ENCODE data around the gene MAST2. TPM values are rescaled to one million over a fixed set of nuclear protein-coding genes. Genes with fewer than 3 reads are reported as not detected.
A peak's percentile ranks its signal among the peaks of the same experiment; 100 is the strongest.

The MAST2 gene
- total RNA-seq, 1 experiment from 2014 or later, result 52.8 TPM

DNA sequence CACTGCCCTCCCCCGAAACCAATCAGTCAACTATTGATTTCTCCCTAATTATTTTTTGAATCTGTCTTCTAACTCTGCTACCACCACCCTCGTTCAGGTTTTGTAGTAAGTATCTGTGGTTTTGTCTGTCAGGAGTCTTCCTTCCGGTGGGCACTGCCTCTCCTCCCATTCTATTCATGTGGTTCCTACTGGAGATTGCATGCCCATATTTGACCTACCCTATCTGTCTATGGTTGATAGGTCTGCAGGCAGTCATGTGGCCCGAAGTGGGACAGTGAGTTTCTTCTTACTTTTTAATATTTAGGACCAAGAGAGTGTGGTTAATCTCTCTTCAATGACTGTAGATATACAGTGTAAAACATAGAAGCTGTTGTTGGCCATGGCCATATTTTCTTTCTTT is 17.8 kb upstream of the MAST2 start:
- H3K9me2 ChIP-seq (replicated peaks; ENCODE audit: insufficient read depth, low read length), result no peaks in the 10 kb centered on the region
- peaks cover 2% of the 10 kb centered on the region; the same call in 1 of the 2 replicates for H3K4me1 ChIP-seq (ENCODE audit: low read length)
- H4K20me1 ChIP-seq (ENCODE audit: insufficient read depth, low read depth, low read length), result no peaks in the 10 kb centered on the region
- H3K27me3 ChIP-seq (ENCODE audit: low read length), result no peaks in the 10 kb centered on the region
- no peaks in the 10 kb centered on the region for H3K79me2 ChIP-seq (ENCODE audit: low read length)
- H3K27ac ChIP-seq (ENCODE audit: low read length), result no peak overlapping the region
- no peak overlapping the region for H3K4me3 ChIP-seq (ENCODE audit: low read length)
- H3K9ac ChIP-seq (ENCODE audit: low read length), result no peak overlapping the region
- peak overlapping the region; percentile 49; the same call in 1 of the 2 replicates for H2AFZ ChIP-seq (ENCODE audit: low read length)
- no peaks in the 10 kb centered on the region for H3K9me3 ChIP-seq (ENCODE audit: low read length)
- DNase-seq, result no peak
- no peaks in the 10 kb centered on the region for H3K36me3 ChIP-seq (ENCODE audit: insufficient read depth, low read length)
- no peak overlapping the region for H3K4me2 ChIP-seq (ENCODE audit: low read depth, low read length, poor library complexity, severe bottlenecking)

DNA sequence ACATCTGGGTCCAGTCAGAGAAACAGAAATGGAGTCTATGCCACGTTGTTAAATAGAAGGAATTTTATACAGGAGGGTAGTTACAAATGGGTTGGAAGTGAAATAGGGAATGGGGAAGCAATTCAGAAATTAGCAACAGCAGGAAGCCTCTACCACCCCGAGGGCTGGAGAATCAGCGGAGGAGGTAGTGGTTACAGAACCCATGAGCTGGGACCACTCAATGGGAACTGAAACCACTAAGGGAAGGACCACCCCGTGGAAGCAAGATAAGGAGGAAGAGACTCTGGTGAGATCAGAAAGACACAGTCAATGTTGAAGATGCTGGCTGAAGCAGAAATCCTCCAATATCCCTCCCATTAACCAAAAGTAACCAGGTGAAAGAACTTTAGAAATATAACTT is 15.5 kb upstream of the MAST2 start:
- no peak for DNase-seq

DNA sequence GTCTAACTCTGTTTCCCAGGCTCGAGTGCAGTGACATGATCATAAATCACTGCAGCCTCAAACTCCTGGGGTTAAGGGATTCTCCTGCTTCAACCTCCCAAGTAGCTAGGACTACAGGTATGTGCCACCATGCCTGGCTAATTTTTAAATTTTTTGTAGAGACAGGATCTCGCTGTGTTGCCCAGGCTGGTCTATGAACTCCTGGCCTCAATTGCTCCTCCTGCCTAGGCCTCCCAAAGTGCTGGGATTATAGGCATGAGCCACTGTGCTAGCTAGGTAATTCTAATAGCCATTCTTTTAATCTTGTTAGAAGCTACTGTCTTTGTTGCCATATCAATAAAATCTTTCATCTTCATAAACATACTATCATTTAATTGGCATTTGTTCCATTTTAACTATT is 13.8 kb upstream of the MAST2 start:
- H3K27me3 ChIP-seq (ENCODE audit: low read length), result no peaks in the 10 kb centered on the region
- H3K4me1 ChIP-seq (ENCODE audit: low read length), result peaks cover 25% of the 10 kb centered on the region
- H3K4me3 ChIP-seq (ENCODE audit: low read length), result no peak overlapping the region
- no peak for DNase-seq
- no peaks in the 10 kb centered on the region for H3K9me3 ChIP-seq (ENCODE audit: low read length)
- no peak overlapping the region for H3K4me2 ChIP-seq (ENCODE audit: low read depth, low read length, poor library complexity, severe bottlenecking)
- no peaks in the 10 kb centered on the region for H4K20me1 ChIP-seq (ENCODE audit: insufficient read depth, low read depth, low read length)
- H3K36me3 ChIP-seq (ENCODE audit: insufficient read depth, low read length), result no peaks in the 10 kb centered on the region
- no peaks in the 10 kb centered on the region for H3K9me2 ChIP-seq (replicated peaks; ENCODE audit: insufficient read depth, low read length)
- H2AFZ ChIP-seq (ENCODE audit: low read length), result no peak overlapping the region
- H3K9ac ChIP-seq (ENCODE audit: low read length), result no peak overlapping the region
- no peaks in the 10 kb centered on the region for H3K79me2 ChIP-seq (ENCODE audit: low read length)
- no peak overlapping the region for H3K27ac ChIP-seq (ENCODE audit: low read length)

More for the DNA sequence above, 15.5 kb upstream of the MAST2 start:
- Histone ChIP-seq H4K20me1 (ENCODE audit: insufficient read depth, low read depth, low read length) (no peaks in the 10 kb centered on the region), H3K27me3 (ENCODE audit: low read length) (no peaks in the 10 kb centered on the region), H3K9me3 (ENCODE audit: low read length) (no peaks in the 10 kb centered on the region), H2AFZ (ENCODE audit: low read length) (no peak overlapping the region), H3K79me2 (ENCODE audit: low read length) (no peaks in the 10 kb centered on the region), H3K4me3 (ENCODE audit: low read length) (no peak overlapping the region), H3K9ac (ENCODE audit: low read length) (no peak overlapping the region), H3K36me3 (ENCODE audit: insufficient read depth, low read length) (no peaks in the 10 kb centered on the region), H3K4me2 (ENCODE audit: low read depth, low read length, poor library complexity, severe bottlenecking) (no peak overlapping the region), H3K4me1 (ENCODE audit: low read length) (peaks cover 13% of the 10 kb centered on the region), H3K27ac (ENCODE audit: low read length) (no peak overlapping the region), H3K9me2 (replicated peaks; ENCODE audit: insufficient read depth, low read length) (no peaks in the 10 kb centered on the region)

DNA sequence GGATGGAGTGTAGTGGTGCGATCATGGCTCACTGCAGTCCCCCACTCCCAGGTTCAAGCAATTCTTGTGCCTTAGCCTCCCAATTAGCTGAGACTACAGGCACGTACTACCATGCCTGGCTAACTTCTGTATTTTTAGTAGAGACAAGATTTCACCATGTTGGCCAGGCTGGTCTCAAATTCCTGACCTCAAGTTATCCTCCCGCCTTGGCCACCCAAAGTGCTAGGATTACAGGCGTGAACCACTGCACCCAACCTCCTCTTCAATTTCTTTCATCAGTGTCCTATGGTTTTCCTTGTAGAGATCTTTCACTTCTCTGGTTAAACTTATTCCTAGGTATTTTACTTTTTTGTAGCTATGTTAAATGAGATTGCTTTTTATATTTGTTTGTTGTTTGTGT is 10.7 kb upstream of the MAST2 start:
- Histone ChIP-seq H3K79me2 (ENCODE audit: low read length) (no peaks in the 10 kb centered on the region), H3K27ac (ENCODE audit: low read length) (no peak overlapping the region), H3K4me3 (ENCODE audit: low read length) (no peak overlapping the region), H3K27me3 (ENCODE audit: low read length) (no peaks in the 10 kb centered on the region), H3K4me1 (ENCODE audit: low read length) (peaks cover 29% of the 10 kb centered on the region), H3K9me2 (replicated peaks; ENCODE audit: insufficient read depth, low read length) (no peaks in the 10 kb centered on the region), H2AFZ (ENCODE audit: low read length) (no peak overlapping the region; the same call in 1 of the 2 replicates), H3K4me2 (ENCODE audit: low read depth, low read length, poor library complexity, severe bottlenecking) (no peak overlapping the region), H3K9ac (ENCODE audit: low read length) (no peak overlapping the region), H3K36me3 (ENCODE audit: insufficient read depth, low read length) (no peaks in the 10 kb centered on the region), H4K20me1 (ENCODE audit: insufficient read depth, low read depth, low read length) (no peaks in the 10 kb centered on the region), H3K9me3 (ENCODE audit: low read length) (no peaks in the 10 kb centered on the region)
- no peak for DNase-seq

DNA sequence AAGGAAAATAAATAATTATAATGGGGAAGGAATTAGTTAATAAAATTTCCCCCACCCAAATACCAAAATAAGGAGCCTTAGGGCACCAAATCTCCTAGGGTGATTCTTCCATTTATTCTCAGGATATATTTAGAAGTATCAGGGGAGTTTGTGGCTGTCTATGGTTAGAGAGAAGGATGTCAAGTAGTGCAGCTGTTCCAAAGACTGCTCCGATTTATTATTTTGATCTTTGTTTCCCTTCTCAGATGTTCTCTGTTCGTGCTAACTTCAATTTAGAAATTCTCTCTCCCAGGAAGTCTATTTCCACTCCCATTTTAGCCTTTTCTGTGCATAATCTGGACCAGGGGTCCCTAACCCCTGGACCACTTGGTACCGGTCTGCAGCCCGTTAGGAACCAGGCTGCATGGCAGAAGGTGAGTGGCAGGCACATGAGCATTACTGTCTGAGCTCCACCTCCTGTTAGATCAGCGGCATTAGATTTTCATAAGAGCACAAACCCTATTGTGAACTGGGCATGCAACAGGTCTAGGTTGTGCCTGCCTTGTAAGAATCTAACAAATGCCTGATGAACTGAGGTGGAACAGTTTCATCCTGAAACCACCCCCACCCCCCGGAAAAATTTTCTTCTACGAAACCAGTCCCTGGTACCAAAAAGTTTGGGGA is 9.3 kb upstream of the MAST2 start:
- H3K9me2 ChIP-seq (replicated peaks; ENCODE audit: insufficient read depth, low read length), result no peaks in the 10 kb centered on the region
- H3K4me1 ChIP-seq (ENCODE audit: low read length), result peaks cover 29% of the 10 kb centered on the region
- no peaks in the 10 kb centered on the region for H3K36me3 ChIP-seq (ENCODE audit: insufficient read depth, low read length)
- H3K27ac ChIP-seq (ENCODE audit: low read length), result no peak overlapping the region
- no peaks in the 10 kb centered on the region for H3K79me2 ChIP-seq (ENCODE audit: low read length)
- no peaks in the 10 kb centered on the region for H3K27me3 ChIP-seq (ENCODE audit: low read length)
- peak overlapping the region; percentile 61 for H3K4me3 ChIP-seq (ENCODE audit: low read length)
- H2AFZ ChIP-seq (ENCODE audit: low read length), result peak overlapping the region; percentile 95
- DNase-seq, result peak; percentile 82
- H4K20me1 ChIP-seq (ENCODE audit: insufficient read depth, low read depth, low read length), result no peaks in the 10 kb centered on the region
- H3K9ac ChIP-seq (ENCODE audit: low read length), result peak overlapping the region; percentile 64
- H3K9me3 ChIP-seq (ENCODE audit: low read length), result no peaks in the 10 kb centered on the region
- peak overlapping the region; percentile 80 for H3K4me2 ChIP-seq (ENCODE audit: low read depth, low read length, poor library complexity, severe bottlenecking)

DNA sequence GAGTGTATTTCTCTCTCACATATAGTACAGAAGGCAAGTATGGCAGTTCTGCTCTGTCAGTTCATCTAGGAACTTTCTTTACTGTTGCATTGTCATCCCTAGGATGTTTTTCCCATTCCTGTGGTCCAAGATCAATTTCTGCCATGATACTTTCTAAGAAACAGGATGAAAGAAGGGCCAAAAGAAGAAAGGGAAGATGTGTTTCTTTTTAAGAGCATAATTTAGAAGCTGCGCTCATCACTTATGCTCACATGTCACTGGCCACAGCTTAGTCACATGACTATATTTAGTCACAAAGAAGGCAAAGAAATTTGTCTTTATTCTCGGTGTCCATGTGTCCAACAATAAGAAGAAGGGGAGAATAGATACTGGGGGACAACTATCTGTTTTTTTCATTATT is 7.0 kb upstream of the MAST2 start:
- H3K9me2 ChIP-seq (replicated peaks; ENCODE audit: insufficient read depth, low read length), result no peaks in the 10 kb centered on the region
- H3K79me2 ChIP-seq (ENCODE audit: low read length), result no peaks in the 10 kb centered on the region
- no peaks in the 10 kb centered on the region for H3K9me3 ChIP-seq (ENCODE audit: low read length)
- no peaks in the 10 kb centered on the region for H3K27me3 ChIP-seq (ENCODE audit: low read length)
- no peaks in the 10 kb centered on the region for H4K20me1 ChIP-seq (ENCODE audit: insufficient read depth, low read depth, low read length)
- no peak overlapping the region for H3K4me2 ChIP-seq (ENCODE audit: low read depth, low read length, poor library complexity, severe bottlenecking)
- H3K4me1 ChIP-seq (ENCODE audit: low read length), result peaks cover 24% of the 10 kb centered on the region
- no peak overlapping the region for H3K9ac ChIP-seq (ENCODE audit: low read length)
- H3K27ac ChIP-seq (ENCODE audit: low read length), result no peak overlapping the region
- no peak overlapping the region for H3K4me3 ChIP-seq (ENCODE audit: low read length)
- peak overlapping the region; percentile 47; the same call in 1 of the 2 replicates for H2AFZ ChIP-seq (ENCODE audit: low read length)
- H3K36me3 ChIP-seq (ENCODE audit: insufficient read depth, low read length), result no peaks in the 10 kb centered on the region
- DNase-seq, result peak; percentile 49

DNA sequence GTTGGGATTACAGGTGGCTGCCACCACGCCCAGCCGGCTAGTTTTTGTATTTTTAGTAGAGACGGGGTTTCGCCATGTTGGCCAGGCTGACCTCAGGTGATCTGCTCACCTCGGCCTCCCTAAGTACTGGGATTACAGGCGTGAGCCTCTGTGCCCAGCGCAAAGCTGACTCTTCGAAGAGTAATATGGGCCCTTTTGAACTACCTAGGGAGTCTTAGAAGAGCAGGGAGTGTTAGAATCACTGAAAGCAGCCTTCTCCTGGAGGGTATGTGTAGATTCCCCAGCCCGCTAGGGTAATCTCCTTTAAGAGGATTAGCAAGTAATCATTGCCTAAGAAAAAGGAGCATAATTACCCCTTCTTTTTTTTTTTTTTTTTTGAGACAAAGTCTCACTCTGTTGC is 6.5 kb upstream of the MAST2 start:
- no peak overlapping the region for H2AFZ ChIP-seq (ENCODE audit: low read length)
- H3K9me3 ChIP-seq (ENCODE audit: low read length), result no peaks in the 10 kb centered on the region
- no peak overlapping the region for H3K27ac ChIP-seq (ENCODE audit: low read length)
- H4K20me1 ChIP-seq (ENCODE audit: insufficient read depth, low read depth, low read length), result no peaks in the 10 kb centered on the region
- no peak for DNase-seq
- H3K27me3 ChIP-seq (ENCODE audit: low read length), result no peaks in the 10 kb centered on the region
- peaks cover 20% of the 10 kb centered on the region for H3K4me1 ChIP-seq (ENCODE audit: low read length)
- H3K36me3 ChIP-seq (ENCODE audit: insufficient read depth, low read length), result no peaks in the 10 kb centered on the region
- H3K9me2 ChIP-seq (replicated peaks; ENCODE audit: insufficient read depth, low read length), result no peaks in the 10 kb centered on the region
- no peak overlapping the region for H3K4me3 ChIP-seq (ENCODE audit: low read length)
- no peak overlapping the region for H3K4me2 ChIP-seq (ENCODE audit: low read depth, low read length, poor library complexity, severe bottlenecking)
- no peaks in the 10 kb centered on the region for H3K79me2 ChIP-seq (ENCODE audit: low read length)
- no peak overlapping the region for H3K9ac ChIP-seq (ENCODE audit: low read length)

DNA sequence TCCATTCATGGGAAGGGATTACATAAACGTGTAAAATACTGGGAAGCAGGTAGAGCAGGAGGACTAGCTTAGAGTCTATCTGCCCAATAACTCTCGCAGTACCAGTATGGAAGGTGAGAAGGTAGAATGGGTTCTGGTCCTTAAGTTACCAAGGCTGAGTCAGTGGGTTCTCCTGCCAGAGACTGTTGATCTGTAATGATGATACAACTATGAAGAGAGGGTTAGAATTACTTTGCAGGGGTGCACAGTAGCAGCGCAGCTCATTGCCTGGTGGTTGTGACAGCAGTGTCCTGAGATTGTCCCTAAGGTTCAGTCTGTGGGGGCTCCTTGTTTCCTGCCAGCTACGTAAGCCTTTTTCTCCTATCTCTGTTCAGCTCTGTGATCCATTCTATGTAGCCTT is 2.5 kb upstream of the MAST2 start:
- Histone ChIP-seq H3K27me3 (ENCODE audit: low read length) (no peaks in the 10 kb centered on the region), H2AFZ (ENCODE audit: low read length) (0 out of 2 replicates have a peak overlapping the region, but pooled peaks have one; percentile 9), H3K79me2 (ENCODE audit: low read length) (peaks cover 21% of the 10 kb centered on the region), H3K4me2 (ENCODE audit: low read depth, low read length, poor library complexity, severe bottlenecking) (no peak overlapping the region), H3K9ac (ENCODE audit: low read length) (no peak overlapping the region), H3K4me1 (ENCODE audit: low read length) (peaks cover 27% of the 10 kb centered on the region), H3K36me3 (ENCODE audit: insufficient read depth, low read length) (peaks cover 2% of the 10 kb centered on the region; the same call in 1 of the 2 replicates), H3K27ac (ENCODE audit: low read length) (no peak overlapping the region), H3K9me2 (replicated peaks; ENCODE audit: insufficient read depth, low read length) (no peaks in the 10 kb centered on the region), H3K4me3 (ENCODE audit: low read length) (no peak overlapping the region), H3K9me3 (ENCODE audit: low read length) (no peaks in the 10 kb centered on the region), H4K20me1 (ENCODE audit: insufficient read depth, low read depth, low read length) (no peaks in the 10 kb centered on the region)
- DNase-seq, result no peak
